GM12864 (cell line): ENCODE measurements around the gene PRLR.

ENCODE experiments used
- DNase-seq: peaks from one replicate; pipeline ENCODE4 v3.0.0-alpha.2; 2011; ENCODE audit warnings: low read depth
- H3K4me3 ChIP-seq: 2 replicates; pipeline ENCODE4 v1.5.1; 2011; ENCODE audit warnings: mild to moderate bottlenecking, low read depth, low read length, control low read depth
- CTCF ChIP-seq: IDR thresholded peaks from 2 replicates; pipeline ENCODE4 v1.5.1; 2011; ENCODE audit warnings: low read depth, mild to moderate bottlenecking, moderate library complexity, low read length, control low read depth, inconsistent platforms; ENCODE audit errors: missing control alignments

The PRLR gene

GRCh38 chr5:35003018-35003957 is 227.0 kb downstream of the PRLR start:
- H3K4me3 ChIP-seq = no peak overlapping the region
- peak; percentile 87 for TF ChIP-seq CTCF
- DNase-seq = peak; percentile 21

GRCh38 chr5:35002459-35002858 is 227.8 kb downstream of the PRLR start:
- H3K4me3 ChIP-seq = no peak overlapping the region
- no peak for TF ChIP-seq CTCF
- no peak for DNase-seq

GRCh38 chr5:35001842-35002241 is 228.4 kb downstream of the PRLR start:
- no peak for DNase-seq
- H3K4me3 ChIP-seq = no peak overlapping the region
- TF ChIP-seq CTCF = no peak
